Mammary microvascular endothelial cell (primary cell): ENCODE data around the gene POU2F1. TPM values are rescaled to one million over a fixed set of nuclear protein-coding genes. Genes with fewer than 3 reads are reported as not detected.

Experiments used
- total RNA-seq: library from RNA; depleted of rRNA; stranded (reverse); fragments of >200 nt; gene quantifications from 2 replicates; pipeline ENCODE4 v1.2.3, GENCODE V29; 2015

POU2F1 gene
- 4.6 and 5.7 TPM in 2 replicates for total RNA-seq

DNA sequence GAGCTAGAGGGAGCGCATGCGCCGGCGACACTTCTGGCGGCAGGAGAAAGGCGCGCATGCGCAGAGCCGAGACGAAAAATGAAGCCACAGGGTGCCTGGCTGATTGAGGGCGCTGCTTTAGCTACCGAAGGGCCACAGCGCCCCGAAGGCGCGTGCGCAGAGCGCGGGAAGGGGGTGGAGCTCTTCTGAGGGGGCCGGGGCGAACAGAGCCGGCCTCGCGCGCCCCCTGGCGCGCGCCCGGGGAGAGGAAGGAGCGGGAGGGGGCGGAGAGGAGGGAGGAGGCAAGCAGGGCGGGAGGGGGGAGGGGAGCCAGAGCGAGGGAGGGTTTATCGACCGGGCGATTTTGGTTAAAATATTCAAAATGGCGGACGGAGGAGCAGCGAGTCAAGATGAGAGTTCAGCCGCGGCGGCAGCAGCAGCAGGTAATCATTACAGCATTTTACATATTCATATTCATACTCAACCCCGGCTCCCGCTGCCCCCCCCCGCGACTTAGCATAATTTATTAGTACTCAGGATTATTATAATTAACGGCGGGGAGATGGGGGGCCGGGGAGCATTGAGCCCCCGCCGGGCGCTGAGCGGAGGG lies at the start of gene POU2F1:
TSS of gene POU2F1 (plus strand) at position 350 of the 589 bp plus-strand sequence. CDS start at position 362, 12 bp downstream.

Other genes starting within 250 kb of the POU2F1 start
- gene ILDR2, start 245.3 kb upstream of the POU2F1 start, total RNA-seq, result not detected in 2 replicates
- gene MAEL, start 231.6 kb upstream of the POU2F1 start, total RNA-seq, result not detected in 2 replicates
- not detected in 2 replicates for gene GPA33, start 130.5 kb upstream of the POU2F1 start, total RNA-seq
- not detected in 2 replicates for gene STYXL2, start 126.8 kb upstream of the POU2F1 start, total RNA-seq